Panc1 (cell line): Measurements from ENCODE around the gene FKBP6.
"Not testable (repeated sequence)": the region's sequence is repeated elsewhere in the genome, so short reads cannot be mapped to it uniquely, and the experiment has no call there.

Source experiments
- CTCF ChIP-seq: fragments of 450-650 bp; IDR thresholded peaks from 2 replicates; pipeline ENCODE4 v1.5.1; 2017; ENCODE audit warnings: mild to moderate bottlenecking
- POLR2AphosphoS5 ChIP-seq: IDR thresholded peaks from 2 replicates; pipeline ENCODE4 v1.6.1; 2012; ENCODE audit warnings: mild to moderate bottlenecking, low read depth, low read length, moderate library complexity
- REST ChIP-seq, 2 experiments: IDR thresholded peaks; 2 replicates each; pipeline ENCODE4 v1.6.1; 2011 to 2012; ENCODE audit warnings: low read depth in 2 of 2, control low read depth in 1 of 2, low read length in 1 of 2, mild to moderate bottlenecking in 1 of 2, moderate library complexity in 1 of 2; ENCODE audit not compliant: insufficient read depth in 1 of 2
- SIN3A ChIP-seq: IDR thresholded peaks from 2 replicates; pipeline ENCODE4 v1.6.1; 2012; ENCODE audit warnings: low read depth, mild to moderate bottlenecking, low read length, moderate library complexity, borderline replicate concordance; ENCODE audit not compliant: insufficient read depth
- TCF7L2 ChIP-seq: IDR thresholded peaks from 2 replicates; pipeline ENCODE4 v1.6.1; 2011; ENCODE audit warnings: mild to moderate bottlenecking, low read depth, low read length, inconsistent platforms

DNA sequence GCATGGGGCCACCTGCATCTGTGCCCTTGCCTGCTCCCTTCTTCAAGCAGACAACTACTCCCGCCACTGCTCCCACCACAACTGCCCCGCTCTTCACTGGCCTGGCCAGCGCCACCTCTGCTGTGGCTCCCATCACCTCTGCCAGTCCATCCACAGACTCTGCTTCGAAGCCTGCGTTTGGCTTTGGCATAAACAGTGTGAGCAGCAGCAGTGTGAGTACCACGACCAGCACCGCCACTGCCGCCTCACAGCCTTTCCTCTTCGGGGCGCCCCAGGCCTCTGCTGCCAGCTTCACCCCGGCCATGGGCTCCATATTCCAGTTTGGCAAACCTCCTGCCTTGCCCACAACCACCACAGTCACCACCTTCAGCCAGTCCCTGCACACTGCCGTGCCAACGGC is 30.7 kb upstream of the FKBP6 start:
- not testable (repeated sequence) for TF ChIP-seq CTCF; TCF7L2; SIN3A; POLR2AphosphoS5; REST (IDR thresholded peaks at IDR 0.05; ENCODE audit: insufficient read depth in 1 of 2, low read depth in 2 of 2, low read length in 1 of 2)
